Fibroblast of the conjunctiva (primary cell): ENCODE results near the gene SDK2.

Source experiments
- DNase-seq: peaks from one replicate; pipeline ENCODE4 v3.0.0-alpha.2; 2010; ENCODE audit warnings: low read depth

Gene SDK2

DNA sequence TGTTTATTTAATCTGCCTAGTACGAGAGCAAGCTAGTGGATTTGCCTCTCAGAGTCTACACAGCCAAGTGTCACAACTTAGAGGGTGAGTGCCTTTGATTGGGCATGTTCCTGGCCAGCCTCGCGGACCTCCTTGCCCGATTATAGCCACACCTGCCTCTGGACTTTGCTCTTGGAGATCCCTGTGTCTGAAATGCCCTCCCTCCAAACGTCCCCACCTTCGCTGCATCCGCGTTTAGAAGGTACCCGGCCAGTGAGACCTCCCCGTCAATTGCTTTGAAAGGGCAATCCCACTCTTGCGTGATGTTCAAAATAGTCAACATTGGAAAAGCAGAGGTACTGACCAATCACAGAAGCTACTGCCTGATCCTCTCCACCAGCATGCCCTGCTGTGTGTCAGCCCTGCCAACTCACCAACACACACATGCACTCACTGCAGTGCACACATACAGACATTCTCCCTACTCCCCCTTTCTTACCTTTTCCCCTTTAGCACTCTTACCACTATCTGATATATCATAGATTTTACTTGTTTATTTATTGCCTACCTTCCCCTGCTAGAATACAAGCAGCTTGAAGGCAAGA, 6.5 kb upstream of the SDK2 start:
- no peak for DNase-seq

DNA sequence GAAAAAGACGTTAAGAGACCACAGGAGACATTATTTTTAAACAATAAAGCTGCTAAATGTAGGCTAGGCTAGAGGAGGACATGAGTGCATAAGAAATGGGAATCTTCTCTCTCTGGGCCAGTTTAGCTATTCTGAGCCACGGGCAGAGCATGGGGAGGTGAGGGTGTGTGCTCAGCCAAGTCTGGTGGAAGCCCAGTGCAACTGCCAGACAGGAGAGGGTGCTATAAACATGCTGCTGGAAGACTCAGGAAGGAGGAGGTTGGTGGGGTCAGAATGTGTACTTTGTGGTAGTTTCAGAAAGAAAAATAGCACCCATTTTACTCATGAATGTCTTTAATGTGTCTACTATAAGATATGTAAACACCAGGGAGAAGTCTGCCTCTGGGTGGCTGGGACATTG, 5.9 kb upstream of the SDK2 start:
- no peak for DNase-seq

DNA sequence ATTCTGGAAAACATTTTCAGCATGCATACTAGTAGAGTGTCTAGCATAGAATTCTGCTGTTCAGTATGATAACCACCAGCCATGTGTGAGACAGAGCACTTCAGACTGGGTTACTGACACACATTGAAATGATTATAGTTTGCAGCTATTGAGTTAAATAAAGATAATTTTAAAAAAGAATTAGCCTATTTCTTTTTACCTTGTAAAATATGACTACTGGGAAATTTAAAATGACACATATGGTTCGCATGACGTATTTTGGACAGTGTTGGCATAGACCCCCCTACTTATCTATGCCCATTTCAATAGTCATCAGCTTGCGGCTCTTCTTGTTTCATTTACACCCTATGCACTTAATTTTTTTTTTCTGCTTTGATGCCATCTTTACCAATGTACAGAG, 4.7 kb upstream of the SDK2 start:
- DNase-seq, result no peak

DNA sequence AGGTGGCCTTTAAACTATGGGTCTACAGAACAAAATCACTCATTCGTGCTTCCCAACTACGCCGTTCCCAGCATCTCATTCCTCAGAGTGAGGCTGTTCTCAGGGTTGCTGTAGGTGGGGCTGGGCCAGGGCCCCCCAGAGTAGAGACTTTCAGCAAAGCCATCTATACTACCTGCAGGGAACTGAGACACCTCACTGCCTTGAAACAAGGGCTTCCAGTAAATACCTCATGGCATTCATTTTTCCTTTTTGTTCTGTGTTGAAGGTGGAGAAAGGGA, 4.2 kb upstream of the SDK2 start:
- no peak for DNase-seq

DNA sequence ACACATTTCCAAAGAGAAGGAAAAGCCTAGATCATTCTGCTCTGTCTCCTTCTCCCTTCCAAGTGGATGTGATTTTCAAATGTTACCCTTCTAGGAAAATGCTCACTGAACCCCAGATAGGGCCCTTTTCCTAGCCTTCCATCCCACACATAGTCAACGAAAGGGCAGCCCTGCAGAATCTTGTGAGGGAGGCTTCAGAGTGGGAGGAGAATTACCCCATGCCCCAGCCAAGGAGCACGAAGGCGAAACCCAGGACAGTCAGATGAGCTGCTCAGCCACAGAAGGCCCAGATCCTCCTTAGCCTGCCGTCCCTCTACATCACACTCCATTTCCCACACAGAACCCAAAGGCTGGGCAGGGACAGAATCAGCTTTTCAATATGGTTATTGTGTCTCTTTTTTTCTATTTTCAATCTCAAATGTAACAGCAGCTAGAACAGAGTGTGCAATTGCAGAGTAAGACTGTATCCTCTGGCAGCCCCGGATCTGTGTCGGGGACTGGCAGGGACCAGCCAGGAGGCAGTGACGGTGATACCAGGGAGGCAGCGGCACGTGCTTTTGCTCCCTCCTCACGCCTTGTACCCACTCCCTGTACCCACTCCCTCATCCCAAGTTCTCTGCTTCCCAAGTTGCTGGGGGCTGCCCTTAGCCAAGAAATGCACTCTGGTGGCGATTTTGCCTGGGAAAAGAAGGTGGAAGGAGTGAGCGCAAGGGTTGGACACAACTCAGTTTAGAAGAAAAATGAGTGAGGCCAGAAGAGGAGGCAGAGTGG, 3.7 kb upstream of the SDK2 start:
- DNase-seq, result no peak

DNA sequence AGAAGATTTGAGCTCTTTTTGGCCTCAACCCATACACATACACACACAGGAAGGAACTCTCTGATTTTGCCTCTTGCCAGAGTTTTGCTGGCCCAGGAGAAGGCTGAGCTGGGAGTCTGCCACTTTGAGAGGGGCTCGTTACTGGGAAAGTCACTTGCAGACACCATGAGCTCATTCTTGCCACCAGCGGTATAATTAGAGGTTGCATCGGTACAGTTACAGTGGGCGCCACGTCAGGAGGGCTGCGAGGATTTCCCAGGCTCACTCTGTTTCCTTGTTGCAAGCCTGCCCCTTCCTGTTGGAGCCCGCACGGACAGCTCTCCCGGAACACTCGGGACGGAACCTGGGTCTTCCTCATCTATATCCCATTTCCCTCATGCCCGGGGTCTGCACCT, 3.1 kb upstream of the SDK2 start:
- DNase-seq, result no peak

DNA sequence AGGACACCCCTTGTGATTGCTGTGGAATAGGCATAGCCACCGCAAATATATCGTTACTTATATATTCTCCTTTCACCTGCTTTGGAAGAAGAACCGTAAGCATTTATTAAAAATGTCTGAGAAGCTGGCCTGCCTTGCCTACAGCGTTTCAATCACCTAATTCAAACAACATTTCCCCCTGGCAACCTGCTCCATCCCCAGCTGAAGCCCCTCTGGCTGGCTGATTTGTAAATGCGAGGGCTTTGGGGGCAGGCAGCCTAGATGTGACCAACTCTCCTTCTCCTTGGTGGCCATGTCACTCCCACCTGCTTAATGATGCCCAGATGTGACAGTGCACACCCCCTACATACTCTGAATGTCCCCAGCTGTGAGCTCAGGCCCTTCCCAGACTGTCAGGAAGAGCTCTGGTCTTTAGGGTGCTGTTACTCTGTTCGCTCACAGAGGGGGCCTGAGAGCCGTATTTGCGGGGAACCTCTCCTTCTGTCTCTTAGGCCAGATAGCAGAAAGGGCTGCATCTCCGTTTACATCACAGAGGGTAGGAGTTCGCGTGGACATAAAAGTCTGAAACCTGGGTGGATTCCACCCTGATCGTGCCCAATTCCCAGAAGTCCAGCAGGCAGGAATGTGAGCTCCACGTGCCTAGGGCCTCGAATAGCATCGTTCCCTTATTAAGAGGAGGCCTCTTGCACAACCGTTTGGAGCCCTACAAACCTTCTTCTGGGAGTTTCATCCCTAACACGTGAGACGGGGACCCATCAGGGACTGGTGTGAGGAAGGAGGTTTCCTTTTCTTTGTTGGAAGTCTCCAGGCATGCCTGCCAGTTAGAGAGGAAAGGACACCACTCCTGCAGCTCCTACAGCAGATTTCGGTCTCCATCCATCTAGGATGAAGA, 2.4 kb upstream of the SDK2 start:
- no peak for DNase-seq

DNA sequence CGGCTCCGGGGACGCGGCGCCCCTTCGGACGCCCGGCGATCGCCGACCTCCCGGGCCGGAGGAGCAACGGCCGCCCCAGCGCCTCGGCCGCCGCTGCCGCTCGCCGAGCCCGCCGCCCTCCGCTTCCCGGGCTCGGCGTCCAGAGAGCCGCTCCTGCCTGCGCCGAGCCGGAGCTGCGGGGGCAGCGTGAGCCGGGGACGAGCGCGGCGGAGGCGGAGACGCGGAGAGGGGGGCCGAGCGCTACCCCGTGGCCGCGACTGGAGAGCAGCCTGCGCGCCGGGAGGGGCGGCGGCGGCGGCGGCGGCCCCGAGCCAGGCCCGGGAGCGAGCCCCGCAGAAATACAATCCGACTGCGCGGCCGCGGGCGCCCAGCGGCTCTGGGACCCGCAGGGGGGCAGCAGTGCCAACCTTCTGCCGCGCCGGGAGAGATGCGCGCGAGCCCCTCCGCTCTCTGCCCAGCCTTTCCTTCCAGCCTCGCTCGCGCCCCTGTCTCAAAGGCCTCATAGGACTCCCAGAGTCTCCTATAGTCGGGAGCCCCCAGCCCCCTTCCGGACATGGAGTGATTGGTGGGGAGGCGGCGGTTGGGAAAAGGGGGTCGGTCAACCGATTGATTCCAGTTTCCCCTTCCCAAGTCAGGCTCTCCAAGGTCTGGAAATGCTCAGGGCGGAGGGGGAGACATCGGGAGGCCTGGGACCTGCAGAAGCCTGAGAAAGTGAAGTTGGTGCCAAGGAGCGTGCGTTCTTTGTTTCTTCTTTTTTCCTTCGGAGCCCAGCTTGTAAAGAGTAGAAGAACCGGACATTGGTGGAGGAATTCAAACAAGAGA, 1.0 kb upstream of the SDK2 start:
- DNase-seq, result no peak

DNA sequence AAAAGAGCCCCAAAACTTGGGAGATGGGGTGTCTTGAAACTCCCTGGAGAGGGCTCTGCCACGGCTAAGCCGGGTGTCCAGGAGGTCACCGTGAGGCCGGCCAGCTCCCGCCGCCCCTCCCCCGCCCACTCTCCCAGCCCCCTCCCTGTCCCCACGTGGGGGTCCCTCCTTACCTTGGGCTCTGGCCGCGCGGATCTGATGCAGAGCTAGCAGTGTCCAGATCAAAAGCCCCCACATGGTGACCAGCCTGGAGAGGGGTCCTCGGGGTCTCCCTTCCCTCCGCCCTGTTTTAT, 447 bp downstream of the SDK2 start:
- DNase-seq, result no peak

DNA sequence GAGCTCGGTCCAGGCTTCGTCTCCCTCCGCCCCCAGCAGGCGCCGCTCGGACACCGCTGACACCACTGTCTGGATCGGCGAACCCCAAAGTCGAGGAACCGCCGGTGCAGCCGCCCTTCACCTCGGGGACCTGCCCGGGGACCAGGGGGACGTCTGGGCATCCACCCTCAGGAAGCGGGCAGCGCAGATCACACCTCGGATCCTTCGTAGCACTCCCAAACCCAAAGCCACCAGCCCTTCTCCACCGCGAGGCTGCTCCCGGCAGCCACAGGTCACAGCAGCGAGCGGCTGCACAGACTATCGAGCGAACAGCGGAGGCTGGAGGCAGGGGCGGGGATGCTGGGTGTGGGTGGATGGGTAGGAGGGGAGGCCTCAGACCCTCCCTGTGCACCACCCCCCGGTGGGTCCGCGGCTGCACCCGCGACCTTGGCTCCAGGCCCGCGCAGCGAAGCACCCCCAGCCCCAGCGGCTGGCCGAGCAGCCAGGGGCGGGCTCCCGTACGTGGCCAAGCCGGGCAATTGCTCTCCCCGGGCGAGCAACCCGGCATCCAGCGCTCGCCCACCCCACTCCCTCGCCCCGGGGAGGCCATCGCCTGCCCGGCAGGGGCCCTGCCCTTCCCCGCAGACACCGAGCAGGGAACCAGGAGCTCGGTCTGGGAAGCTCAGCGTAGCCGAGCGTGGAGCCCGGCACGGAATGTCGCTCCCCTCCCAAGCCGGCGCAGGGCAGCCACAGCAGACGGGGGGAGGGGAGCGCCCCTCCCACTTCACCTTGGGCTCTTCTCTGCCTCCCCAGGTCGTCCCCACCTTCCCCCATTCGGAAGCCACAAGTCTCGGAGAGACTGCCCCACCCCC, 1.0 kb downstream of the SDK2 start:
- no peak for DNase-seq

DNA sequence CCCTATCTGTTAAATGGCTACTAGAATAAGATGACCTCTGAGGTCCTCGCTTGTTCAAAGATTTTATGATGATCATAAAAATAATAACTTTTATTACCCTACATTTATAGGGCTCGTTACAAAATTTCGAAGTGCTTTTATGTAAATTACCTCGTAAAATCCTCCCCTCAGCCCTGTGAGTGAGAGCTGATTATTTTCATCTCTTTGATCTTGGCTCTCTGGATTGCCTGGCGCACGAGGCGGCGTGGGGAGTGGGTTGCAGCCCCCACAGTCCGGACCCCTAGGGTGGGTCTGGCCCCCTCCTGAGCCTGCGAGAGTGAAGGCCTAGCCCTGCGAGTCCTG, 1.6 kb downstream of the SDK2 start:
- no peak for DNase-seq

DNA sequence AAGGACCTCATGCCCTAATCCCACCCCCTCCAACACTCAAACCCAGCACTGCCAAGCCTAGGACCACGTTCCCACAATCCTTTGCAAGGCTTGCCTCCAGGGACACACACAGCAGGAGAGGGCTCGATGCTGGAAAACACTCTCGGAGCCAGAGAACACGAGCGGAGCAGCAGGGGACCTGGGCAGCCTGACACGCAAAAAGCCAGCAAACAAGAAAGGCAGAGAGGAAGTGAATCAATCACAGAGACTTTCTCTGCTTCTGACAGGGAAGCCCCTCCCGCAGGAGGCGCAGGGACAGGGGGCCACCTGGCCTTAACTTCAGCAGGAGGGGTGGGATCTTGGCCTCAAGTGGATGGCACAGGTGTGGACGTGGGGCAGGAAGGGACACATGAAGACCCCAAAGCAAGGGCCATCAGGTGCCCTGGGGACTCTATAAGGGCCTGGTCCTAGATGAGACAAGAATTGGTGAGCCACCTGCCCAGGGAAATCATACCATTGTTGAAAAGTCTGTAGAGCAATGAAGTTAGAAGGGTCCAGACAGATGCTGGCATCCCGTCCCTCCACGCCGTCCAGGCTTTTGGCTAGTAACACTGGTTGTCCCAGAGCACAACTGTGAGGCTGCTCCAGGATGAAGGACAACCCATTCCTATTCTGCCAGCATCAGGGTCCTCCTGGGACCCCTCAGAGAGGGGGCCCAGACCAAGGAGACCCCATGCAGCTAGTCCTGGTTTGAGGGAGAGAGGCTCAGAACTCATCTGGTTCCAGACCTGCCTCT, 2.2 kb downstream of the SDK2 start:
- DNase-seq, result no peak

DNA sequence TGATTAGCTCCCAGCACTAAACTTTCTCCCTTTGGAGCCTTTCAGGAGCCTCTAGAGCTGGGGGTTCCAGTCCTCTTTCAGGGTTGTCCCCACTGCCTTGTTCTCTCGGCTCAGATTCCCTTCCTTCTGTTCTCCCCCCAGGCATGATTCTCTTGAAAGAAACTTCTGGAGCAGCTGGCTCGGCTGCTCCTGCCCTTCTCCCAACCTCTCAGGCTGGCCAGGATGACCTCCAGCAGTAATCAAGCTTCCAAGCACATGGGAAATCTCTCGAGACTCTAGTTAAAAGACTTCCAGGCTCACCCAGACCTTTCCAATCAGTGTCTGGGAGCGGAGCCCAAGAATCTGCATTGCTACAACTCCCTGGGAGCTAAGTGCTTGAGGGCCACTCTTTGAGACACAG, 3.6 kb downstream of the SDK2 start:
- no peak for DNase-seq

DNA sequence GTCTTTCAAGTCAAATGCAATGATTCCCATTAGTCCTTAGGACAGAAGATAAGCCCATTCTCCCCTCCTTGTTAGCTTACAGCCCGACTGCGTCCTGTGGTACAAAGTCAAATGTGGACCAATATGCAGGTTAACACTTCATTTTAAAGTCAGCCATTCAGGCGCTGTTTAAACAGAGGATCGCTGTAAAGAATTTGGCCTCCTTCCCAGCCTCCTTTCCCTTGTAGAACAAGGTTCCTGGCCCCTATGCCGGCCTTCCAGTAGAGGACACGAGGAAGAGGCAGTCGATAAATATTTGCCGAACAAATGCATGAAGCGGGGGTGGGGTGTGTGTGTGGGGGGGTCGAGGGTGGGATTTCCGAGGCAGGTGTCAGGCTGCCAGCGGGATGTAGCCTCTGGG, 4.3 kb downstream of the SDK2 start:
- no peak for DNase-seq

DNA sequence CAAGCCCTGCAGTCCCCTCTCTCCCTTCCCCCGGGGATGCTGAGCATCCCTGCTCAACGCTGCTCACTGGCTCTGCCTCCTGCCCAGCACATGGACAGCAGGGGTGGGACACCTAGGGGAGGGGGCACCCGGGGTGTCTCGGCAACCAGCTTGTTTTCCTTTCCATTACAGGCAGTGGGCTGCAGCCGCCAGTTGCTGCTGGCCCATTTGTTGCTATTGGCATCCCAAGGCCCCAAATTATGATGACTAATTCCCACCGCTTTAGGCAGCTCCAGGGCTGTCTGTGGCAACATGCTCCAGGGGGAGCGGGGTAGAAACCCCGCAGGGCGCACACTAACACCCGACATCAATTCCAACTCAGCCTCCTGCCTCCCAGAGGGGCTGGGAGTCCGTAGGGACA, 4.9 kb downstream of the SDK2 start:
- DNase-seq, result no peak

DNA sequence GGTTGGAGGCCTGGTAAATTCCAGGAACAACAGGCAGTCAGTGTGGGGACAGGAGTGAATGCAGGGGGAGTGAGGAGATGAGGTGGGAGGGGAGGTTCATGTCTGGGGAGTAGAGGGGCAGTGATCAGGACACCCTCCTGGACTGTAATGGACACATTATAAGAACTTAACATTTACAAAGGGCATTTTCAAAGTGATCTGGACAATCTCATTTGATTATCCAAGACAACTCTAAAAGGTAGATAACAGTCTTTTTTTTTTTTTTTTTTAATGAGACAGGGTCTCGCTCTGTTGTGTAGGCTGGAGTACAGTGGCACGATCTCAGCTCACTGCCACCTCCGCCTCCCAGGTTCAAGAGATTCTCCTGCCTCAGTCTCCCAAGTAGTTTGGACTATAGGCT, 5.7 kb downstream of the SDK2 start:
- no peak for DNase-seq

DNA sequence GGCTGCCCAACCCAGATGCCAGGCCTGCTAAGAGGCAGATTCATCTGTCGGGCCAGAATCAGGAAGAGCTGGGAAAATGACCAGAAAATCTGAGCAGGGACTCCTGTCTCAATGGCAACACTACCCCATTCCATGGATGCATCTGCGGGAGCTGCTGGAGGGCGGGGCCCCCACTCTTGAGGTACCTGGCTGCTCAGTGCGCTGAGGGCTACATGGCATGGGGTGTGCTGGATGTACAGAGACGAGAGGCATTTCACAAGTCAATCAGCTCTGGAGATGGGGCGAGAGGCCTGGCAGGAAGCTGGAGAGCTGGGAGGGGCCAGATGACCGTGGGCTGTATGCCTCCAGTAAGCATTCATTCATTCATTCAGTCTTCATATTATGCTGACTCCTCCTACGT, 6.4 kb downstream of the SDK2 start:
- no peak for DNase-seq

DNA sequence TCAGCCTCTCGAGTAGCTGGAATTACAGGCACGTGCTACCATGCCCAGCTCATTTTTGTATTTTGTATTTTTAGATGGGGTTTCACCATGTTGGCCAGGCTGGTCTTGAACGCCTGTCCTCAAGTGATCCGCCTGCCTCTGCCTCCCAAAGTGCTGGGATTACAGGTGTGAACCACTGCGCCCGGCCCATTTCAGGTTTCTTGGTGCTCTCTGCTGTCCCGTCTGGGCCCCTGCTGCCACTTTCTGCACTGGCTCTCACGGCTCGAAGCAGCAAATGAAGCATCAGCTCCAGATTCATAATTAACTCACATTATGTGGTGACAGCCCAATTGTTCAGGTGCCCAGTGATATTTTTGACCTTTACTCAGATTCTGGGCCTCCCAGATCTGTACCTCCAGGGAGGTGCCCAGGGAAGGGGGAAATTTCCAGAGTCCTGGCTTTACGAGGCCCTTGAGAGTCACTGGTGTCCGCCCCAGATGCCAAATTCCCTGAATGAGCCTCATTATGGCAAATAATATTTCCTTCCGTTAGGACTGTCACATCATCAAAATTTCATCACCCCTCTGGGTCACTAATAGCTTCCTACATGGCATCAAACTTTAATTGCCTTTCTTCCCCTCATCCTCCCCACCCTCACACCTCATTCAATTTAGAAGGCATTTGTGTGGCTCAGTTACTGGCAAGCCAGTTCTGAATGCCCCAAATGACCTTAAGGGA, 9.0 kb downstream of the SDK2 start:
- no peak for DNase-seq

DNA sequence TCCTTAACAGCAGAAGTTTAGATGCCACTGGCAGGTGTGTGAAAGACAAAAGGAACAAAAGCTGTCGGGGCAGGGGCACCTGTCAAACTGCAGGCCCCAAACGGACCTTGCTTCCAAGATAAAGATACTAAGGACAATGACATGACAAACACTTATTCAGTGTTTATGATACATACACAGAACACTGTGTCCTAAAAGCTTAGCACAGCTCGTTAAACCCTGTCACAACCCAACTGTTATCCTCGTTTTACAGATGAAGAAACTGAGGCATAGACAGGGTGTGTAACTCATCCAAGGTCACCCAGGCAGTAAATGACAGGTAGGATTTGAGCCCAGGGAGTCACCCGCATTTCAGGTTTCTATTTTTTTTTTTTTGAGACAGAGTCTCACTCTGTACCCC, 9.6 kb downstream of the SDK2 start:
- no peak for DNase-seq

DNA sequence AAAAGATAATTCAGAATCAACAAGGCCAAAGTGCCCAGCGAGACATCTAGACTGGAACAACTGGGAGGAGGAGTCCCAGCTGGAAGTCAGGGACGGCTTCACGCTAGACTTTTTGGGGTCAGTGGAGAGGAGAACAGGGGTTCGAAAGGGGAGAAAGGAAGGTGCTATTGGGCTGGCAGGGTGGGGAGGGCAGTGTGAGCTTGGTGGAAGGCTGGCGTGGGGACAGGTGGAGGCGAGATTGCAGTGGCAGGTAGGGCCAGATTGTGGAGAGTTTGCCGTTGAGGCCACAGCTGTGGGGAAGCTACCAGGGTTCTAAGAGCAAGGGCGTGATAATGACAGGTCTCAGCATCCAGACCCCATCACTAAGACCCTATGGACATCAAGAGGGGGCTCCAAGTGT, 10.5 kb downstream of the SDK2 start:
- DNase-seq, result no peak

DNA sequence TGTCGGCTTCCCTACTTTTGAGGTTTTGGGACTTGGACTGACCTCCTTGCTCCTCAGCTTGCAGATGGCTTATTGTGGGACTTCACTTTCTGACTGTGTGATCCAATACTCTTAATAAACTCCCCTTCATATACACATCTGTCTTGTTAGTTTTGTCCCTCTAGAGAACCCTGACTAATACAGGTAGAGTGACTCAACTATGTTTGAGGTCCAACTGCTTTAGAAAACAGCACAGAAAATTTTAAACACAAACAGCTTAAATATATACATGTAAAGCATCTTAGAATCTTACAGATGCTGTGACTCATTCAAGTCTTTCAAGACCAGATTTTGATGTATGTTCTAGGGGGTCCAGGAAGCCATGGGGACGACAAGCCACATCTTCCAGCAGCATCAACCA, 11.7 kb downstream of the SDK2 start:
- no peak for DNase-seq
